Right cardiac atrium (tissue), 5 donors: ENCODE measurements around the gene FRYL. TPM values are rescaled to one million over a fixed set of nuclear protein-coding genes. Genes with fewer than 3 reads are reported as not detected.

ENCODE experiments used
- ATAC-seq, 2 donors: fragments of 200-7000 bp; cut with Tn5 transposase; one replicate each; pipeline versions ENCODE4 v1.8.0 to v1.9.1; 2020; ENCODE audit warnings: moderate library complexity in 2 of 2, mild to moderate bottlenecking in 1 of 2
- DNase-seq, 3 donors: peaks; one replicate each; pipeline ENCODE4 v3.0.0-alpha.2; 2020
- H3K27ac ChIP-seq: one replicate; pipeline ENCODE4 v1.5.1; 2013; ENCODE audit warnings: mild to moderate bottlenecking, low read length, control low read depth, moderate library complexity
- H3K27me3 ChIP-seq: one replicate; pipeline ENCODE4 v1.6.1; 2013; ENCODE audit not compliant: control insufficient read depth, insufficient read depth
- H3K4me1 ChIP-seq: one replicate; pipeline ENCODE4 v1.6.1; 2013; ENCODE audit warnings: low read length; ENCODE audit not compliant: control insufficient read depth, insufficient read depth
- H3K4me3 ChIP-seq: one replicate; pipeline ENCODE4 v1.5.1; 2013; ENCODE audit warnings: low read length, control low read depth
- H3K9me3 ChIP-seq: one replicate; pipeline ENCODE4 v1.6.1; 2013; ENCODE audit warnings: low read length; ENCODE audit not compliant: control insufficient read depth
- WGBS: extraction: QIAGEN DNeasy Blood & Tissue Kit; methylation state at CpG from one replicate; pipeline ENCODE4 v1.1.7; 2013; 5-methylcytosine and 5-hydroxymethylcytosine counted together
- intact Hi-C, 4 donors: fragments of 100-400 bp; cut with DNase I; formaldehyde crosslinking; loops; one replicate each; pipeline versions ENCODE4 v1.11.0 to v1.14.0; 2022 to 2023
- polyA plus RNA-seq: library from polyadenylated mRNA; stranded (reverse); fragments of 200-250 nt; gene quantifications from one replicate; pipeline ENCODE4 v1.2.3, GENCODE V29; 2013
- total RNA-seq, 4 donors: library from RNA; stranded (reverse); fragmentation: NEBNext Ultra II Directional; extraction: Animal tissue kit (Norgen Biotek cat#: 25700); gene quantifications; one replicate each; pipeline ENCODE4 v1.2.1, GENCODE V29; 2021
- donor health status: healthy with polysubstance abuse.
- donor health status: DM: no; HTN: yes; CAD: no.
- donor health status: DM: no; HTN: no; CAD: no.
- donor health status: DM: no; HTN: yes; CAD: no; lungs with severe emphysema.
- donor health status: DM: yes; HTN: yes; CAD: no.

FRYL gene
- total and polyA plus RNA-seq, 5 donors, result 13.5 to 50.7 (median 43.8) TPM

GRCh38 chr4:48603366-48604003, 176.6 kb downstream of the FRYL start:
- Histone ChIP-seq H3K4me1 (peaks cover 4% of the 10 kb centered on the region), H3K27me3 (no peaks in the 10 kb centered on the region), H3K4me3 (no peak overlapping the region), H3K27ac (no peak overlapping the region), H3K9me3 (no peaks in the 10 kb centered on the region)
- WGBS, result 96% methylated on average over 3 of the region's 3 CpGs
- no peak for DNase-seq
- peak in 1 of 2 donors; percentile 59 for ATAC-seq
- intact Hi-C loops, result no loop called here

GRCh38 chr4:48602763-48603162, 177.3 kb downstream of the FRYL start:
- DNase-seq, result no peak
- 88% methylated on average over 4 of the region's 4 CpGs for WGBS
- H3K27me3 ChIP-seq, result no peaks in the 10 kb centered on the region
- H3K4me3 ChIP-seq, result no peak overlapping the region
- H3K27ac ChIP-seq, result no peak overlapping the region
- intact Hi-C loops, result no loop called here
- ATAC-seq, result no peak
- H3K9me3 ChIP-seq, result no peaks in the 10 kb centered on the region
- H3K4me1 ChIP-seq, result peaks cover 4% of the 10 kb centered on the region

GRCh38 chr4:48602222-48602621, 177.9 kb downstream of the FRYL start:
- H3K4me3 ChIP-seq, result no peak overlapping the region
- H3K9me3 ChIP-seq, result no peaks in the 10 kb centered on the region
- H3K27me3 ChIP-seq, result no peaks in the 10 kb centered on the region
- WGBS, result 82% methylated on average over 3 of the region's 3 CpGs
- DNase-seq (no peak), ATAC-seq (no peak)
- peaks cover 4% of the 10 kb centered on the region for H3K4me1 ChIP-seq
- H3K27ac ChIP-seq, result no peak overlapping the region
- intact Hi-C loops, result no loop called here

GRCh38 chr4:48596336-48596735, 183.7 kb downstream of the FRYL start:
- ATAC-seq, result no peak

GRCh38 chr4:48594180-48594579, 185.9 kb downstream of the FRYL start:
- 13% methylated on average over 1 of the region's 1 CpG for WGBS
- Histone ChIP-seq H3K27me3 (no peaks in the 10 kb centered on the region), H3K27ac (no peak overlapping the region), H3K4me1 (no peaks in the 10 kb centered on the region), H3K9me3 (no peaks in the 10 kb centered on the region), H3K4me3 (no peak overlapping the region)
- peak; percentile 62 to 90 for ATAC-seq
- intact Hi-C loops, result no loop called here
- peak in 1 of 3 donors; percentile 26 for DNase-seq

More at GRCh38 chr4:48596336-48596735, 183.7 kb downstream of the FRYL start:
- no peak overlapping the region for H3K4me3 ChIP-seq
- DNase-seq, result no peak
- 85% methylated on average over 4 of the region's 4 CpGs for WGBS
- no peak overlapping the region for H3K27ac ChIP-seq
- H3K9me3 ChIP-seq, result no peaks in the 10 kb centered on the region
- H3K27me3 ChIP-seq, result no peaks in the 10 kb centered on the region
- no peaks in the 10 kb centered on the region for H3K4me1 ChIP-seq
- intact Hi-C loops, result no loop called here

- WGBS, result 42% methylated on average over 1 of the region's 1 CpG
- no peaks in the 10 kb centered on the region for H3K4me1 ChIP-seq
Observed at GRCh38 chr4:48591372-48591771, 188.7 kb downstream of the FRYL start.

GRCh38 chr4:48590884-48591283, 189.2 kb downstream of the FRYL start:
- no peaks in the 10 kb centered on the region for H3K9me3 ChIP-seq
- H3K27me3 ChIP-seq, result no peaks in the 10 kb centered on the region
- ATAC-seq, result no peak
- intact Hi-C loops, result no loop called here
- H3K4me3 ChIP-seq, result no peak overlapping the region
- 81% methylated on average over 2 of the region's 2 CpGs for WGBS
- no peak for DNase-seq
- no peaks in the 10 kb centered on the region for H3K4me1 ChIP-seq
- no peak overlapping the region for H3K27ac ChIP-seq

More at GRCh38 chr4:48591372-48591771, 188.7 kb downstream of the FRYL start:
- Histone ChIP-seq H3K27me3 (no peaks in the 10 kb centered on the region), H3K27ac (no peak overlapping the region), H3K4me3 (no peak overlapping the region), H3K9me3 (no peaks in the 10 kb centered on the region)
- ATAC-seq, result peak in 1 of 2 donors; percentile 43
- intact Hi-C loops, result no loop called here
- DNase-seq, result no peak

GRCh38 chr4:48589098-48589445, 191.0 kb downstream of the FRYL start:
- no peak overlapping the region for H3K4me3 ChIP-seq
- H3K27me3 ChIP-seq, result no peaks in the 10 kb centered on the region
- ATAC-seq (no peak), DNase-seq (no peak)
- H3K27ac ChIP-seq, result no peak overlapping the region
- 81% methylated on average over 1 of the region's 1 CpG for WGBS
- intact Hi-C loops, result loop anchor here in 2 of 4 donors (10.0 kb wide), 2 partner anchors 96 to 186 kb away; no protein-coding TSS in a partner anchor
- no peaks in the 10 kb centered on the region for H3K4me1 ChIP-seq
- H3K9me3 ChIP-seq, result no peaks in the 10 kb centered on the region

- no peaks in the 10 kb centered on the region for H3K27me3 ChIP-seq
- DNase-seq, result no peak
- H3K4me1 ChIP-seq, result no peaks in the 10 kb centered on the region
- H3K27ac ChIP-seq, result no peak overlapping the region
- H3K4me3 ChIP-seq, result no peak overlapping the region
- H3K9me3 ChIP-seq, result no peaks in the 10 kb centered on the region
- ATAC-seq, result no peak
- 74% methylated on average over 3 of the region's 3 CpGs for WGBS
- intact Hi-C loops, result loop anchor here in 2 of 4 donors (10.0 kb wide), 2 partner anchors 96 to 186 kb away; no protein-coding TSS in a partner anchor
Observed at GRCh38 chr4:48588230-48589097, 191.6 kb downstream of the FRYL start.

- DNase-seq (no peak), ATAC-seq (no peak)
Observed at GRCh38 chr4:48585401-48585800, 194.7 kb downstream of the FRYL start.

More at GRCh38 chr4:48585401-48585800, 194.7 kb downstream of the FRYL start:
- WGBS, result 96% methylated on average over 2 of the region's 2 CpGs
- Histone ChIP-seq H3K27ac (no peak overlapping the region), H3K27me3 (no peaks in the 10 kb centered on the region), H3K4me3 (no peak overlapping the region), H3K9me3 (no peaks in the 10 kb centered on the region), H3K4me1 (no peaks in the 10 kb centered on the region)
- intact Hi-C loops, result loop anchor here in 2 of 4 donors (10.0 kb wide), 2 partner anchors 99 to 189 kb away; no protein-coding TSS in a partner anchor
